ENCODE results near the gene JAK1. TPM values are rescaled to one million over a fixed set of nuclear protein-coding genes. Genes with fewer than 3 reads are reported as not detected.

JAK1 gene
- total RNA-seq, 1 experiment from 2014 or later, result 73.5 TPM

DNA sequence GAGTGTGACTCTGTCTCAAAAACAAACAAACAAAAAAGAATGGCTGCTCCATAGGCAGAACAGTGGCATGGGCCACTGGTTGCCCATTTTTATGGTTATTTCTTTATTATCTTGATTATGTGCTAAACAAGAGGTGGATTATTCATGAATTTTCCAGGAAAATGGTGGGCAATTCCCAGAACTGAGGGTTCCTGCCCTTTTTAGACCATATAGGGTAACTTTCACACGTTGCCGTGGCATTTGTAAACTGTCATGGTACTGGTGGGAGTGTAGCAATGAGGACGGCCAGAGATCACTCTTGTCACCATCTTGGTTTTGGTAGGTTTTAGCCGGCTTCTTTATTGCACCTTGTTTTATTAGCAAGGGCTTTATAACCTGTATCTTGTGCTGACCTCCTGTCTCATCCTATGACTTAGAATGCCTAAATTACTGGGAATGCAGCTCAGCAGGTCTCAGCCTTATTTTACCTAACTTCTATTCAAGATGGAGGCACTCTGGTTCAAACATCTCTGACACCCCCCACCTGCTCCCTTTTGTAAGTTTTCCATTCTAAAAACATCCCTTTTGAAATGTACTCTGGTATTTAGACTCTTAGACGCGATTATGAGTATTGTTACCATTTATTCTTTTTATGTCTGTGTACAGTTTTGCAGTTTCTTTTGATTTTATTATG is 164.4 kb downstream of the JAK1 start:
- DNase-seq (ENCODE audit: extremely low read depth, low read depth), result no peak

DNA sequence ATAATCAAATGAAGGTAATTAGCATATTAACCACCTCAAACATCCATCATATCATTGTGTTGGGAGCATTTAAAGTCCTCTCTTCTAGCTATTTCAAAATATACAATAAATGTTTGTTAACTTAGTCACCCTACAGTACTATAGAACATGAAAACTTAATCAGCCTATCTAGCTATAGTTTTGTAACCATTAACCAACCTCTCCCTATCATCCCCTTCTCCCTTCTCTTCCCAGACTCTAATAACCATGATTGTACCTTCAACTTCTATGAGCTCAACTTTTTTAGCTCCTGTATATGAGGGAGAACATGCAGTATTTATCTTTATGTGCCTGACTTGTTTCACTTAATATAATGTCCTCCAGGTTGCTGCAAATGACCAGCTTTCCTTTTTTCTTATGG is 167.5 kb downstream of the JAK1 start:
- no peak for DNase-seq (ENCODE audit: extremely low read depth, low read depth)

- DNase-seq (ENCODE audit: extremely low read depth, low read depth), result no peak
These were observed 175.4 kb downstream of the JAK1 start for GRCh38 chr1:64790832-64791487.

Small RNA genes lying within 50 kb of the gene (small RNA-seq; reads per million reads assigned to genes)
- gene AL606517.2, result 0 reads per million in 2 experiments

Other genes with a start within 250 kb of the JAK1 start
- gene RAVER2, start 221.5 kb downstream of the JAK1 start, total RNA-seq (2014; rRNA removed; shearing (Covaris generic)), result 11.8 and 13.2 TPM in 2 replicates
- gene AK4, start 181.7 kb upstream of the JAK1 start, total RNA-seq (2014; rRNA removed; shearing (Covaris generic)), result 42.1 and 43.1 TPM in 2 replicates